Epithelial cell of esophagus (primary cell): Measurements from ENCODE around the gene SLC2A9.

Experiments used
- DNase-seq: peaks from one replicate; pipeline ENCODE4 v3.0.0; 2010; ENCODE audit warnings: low read depth
- H3K4me3 ChIP-seq: 2 replicates; pipeline ENCODE4 v1.5.1; 2011; ENCODE audit warnings: mild to moderate bottlenecking, low read length, control low read depth
- TF ChIP-seq, protein P1 (sequence below): IDR thresholded peaks from 2 replicates; pipeline ENCODE4 v1.5.1; 2011; ENCODE audit warnings: low read depth, mild to moderate bottlenecking, low read length, control low read depth, inconsistent platforms; ENCODE audit not compliant: insufficient read depth; ENCODE audit errors: missing control alignments

The SLC2A9 gene

DNA sequence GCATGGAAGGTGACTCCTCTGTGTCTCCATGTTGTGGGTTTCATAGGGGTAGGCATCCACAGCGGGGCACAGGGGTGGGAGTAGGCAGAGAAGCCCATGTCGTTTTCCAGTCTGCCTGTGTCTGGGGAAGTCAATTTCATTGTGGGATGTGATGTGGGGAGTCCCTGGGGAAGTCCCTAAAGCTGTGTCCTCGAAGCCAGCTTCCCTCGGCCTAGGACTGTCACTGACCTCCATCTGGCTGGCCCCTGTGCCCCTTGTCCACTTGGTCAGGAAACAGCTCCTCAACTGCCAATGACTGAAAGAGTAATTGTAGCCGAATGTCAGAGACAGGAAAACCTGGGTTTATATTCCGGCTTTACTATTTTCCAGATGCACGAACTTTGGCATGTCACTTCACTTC lies 130.2 kb downstream of the SLC2A9 start:
- TF ChIP-seq, protein P1, sequence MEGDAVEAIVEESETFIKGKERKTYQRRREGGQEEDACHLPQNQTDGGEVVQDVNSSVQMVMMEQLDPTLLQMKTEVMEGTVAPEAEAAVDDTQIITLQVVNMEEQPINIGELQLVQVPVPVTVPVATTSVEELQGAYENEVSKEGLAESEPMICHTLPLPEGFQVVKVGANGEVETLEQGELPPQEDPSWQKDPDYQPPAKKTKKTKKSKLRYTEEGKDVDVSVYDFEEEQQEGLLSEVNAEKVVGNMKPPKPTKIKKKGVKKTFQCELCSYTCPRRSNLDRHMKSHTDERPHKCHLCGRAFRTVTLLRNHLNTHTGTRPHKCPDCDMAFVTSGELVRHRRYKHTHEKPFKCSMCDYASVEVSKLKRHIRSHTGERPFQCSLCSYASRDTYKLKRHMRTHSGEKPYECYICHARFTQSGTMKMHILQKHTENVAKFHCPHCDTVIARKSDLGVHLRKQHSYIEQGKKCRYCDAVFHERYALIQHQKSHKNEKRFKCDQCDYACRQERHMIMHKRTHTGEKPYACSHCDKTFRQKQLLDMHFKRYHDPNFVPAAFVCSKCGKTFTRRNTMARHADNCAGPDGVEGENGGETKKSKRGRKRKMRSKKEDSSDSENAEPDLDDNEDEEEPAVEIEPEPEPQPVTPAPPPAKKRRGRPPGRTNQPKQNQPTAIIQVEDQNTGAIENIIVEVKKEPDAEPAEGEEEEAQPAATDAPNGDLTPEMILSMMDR, result no peak
- DNase-seq, result no peak
- no peak overlapping the region for H3K4me3 ChIP-seq

DNA sequence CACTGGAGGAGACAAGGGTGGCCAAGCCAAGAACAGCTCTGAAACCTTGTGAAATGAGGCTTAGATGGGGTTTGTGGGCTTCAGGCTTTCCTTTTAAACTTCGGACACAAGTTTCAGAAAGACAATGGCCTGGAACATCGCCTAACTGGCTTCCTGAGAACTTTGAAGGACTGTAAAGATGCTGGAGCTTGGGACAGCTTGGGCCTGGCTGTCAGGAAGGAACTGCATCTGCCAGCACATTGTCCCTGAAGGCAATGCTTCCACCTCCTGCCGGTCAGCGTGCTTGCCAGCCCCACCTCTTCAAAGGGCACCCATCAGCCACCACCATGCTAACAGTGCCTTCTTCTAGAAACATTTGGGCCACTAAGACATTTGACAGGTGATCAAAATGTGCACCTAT lies 132.0 kb downstream of the SLC2A9 start:
- no peak for DNase-seq
- TF ChIP-seq, protein P1, result no peak
- no peak overlapping the region for H3K4me3 ChIP-seq

DNA sequence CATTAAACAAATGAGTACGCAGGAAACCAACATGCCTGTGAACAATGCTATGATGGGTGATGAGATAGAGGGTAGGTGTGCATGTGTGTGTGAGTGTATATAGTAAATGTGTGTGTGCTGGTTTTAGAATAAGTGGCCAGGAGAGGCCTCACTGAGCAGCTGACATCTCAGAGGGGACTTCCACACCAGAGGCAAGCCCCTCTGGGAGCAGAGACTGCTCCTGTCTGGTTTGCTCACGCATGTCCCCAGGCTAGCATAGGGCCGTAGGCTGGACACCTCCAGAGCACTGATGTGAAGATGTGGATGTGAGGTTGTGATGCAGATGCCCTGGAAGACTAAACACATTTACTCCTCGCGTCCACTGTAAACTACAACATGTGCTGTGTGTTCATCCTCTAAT lies 135.3 kb downstream of the SLC2A9 start:
- TF ChIP-seq, protein P1, result no peak
- no peak for DNase-seq

DNA sequence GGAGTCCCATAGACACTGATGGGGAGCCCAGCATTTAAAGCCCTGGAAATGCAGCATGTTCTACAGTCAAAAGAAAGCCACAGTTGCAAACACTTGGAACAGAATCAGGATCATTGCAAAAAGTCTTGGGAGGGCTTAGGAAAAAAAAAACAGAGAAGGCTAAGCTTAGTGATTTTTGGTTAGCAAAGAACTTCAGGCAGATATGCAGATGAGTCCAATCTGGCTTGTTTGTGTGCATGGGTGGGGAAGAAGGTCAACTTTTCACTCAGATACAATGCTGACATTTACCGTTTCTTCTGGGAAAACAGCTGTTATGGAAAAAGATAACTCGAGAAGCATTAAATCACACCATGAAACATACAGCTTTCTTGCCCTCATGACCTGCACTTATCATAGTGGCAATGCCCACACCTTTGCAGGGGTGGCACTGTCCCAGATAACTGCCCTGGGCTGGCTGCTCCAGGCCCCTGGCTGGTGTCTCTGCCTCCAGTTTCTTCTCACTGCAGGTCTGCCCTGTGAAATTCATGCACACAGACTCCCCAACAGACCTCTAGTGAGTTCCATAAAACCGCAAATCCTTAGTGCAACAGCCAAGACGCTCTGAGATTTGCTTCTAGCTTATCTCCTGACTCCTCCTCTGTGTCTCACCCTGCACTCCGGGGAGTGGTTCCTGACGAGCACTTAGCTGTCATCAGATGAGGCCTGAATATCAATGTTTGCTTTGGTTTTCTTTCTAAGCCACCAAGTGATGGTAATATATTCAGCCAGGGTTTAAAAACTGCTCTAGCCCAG lies 140.7 kb downstream of the SLC2A9 start:
- DNase-seq, result no peak
- no peak overlapping the region for H3K4me3 ChIP-seq
- TF ChIP-seq, protein P1, result no peak

More for the DNA sequence above, 135.3 kb downstream of the SLC2A9 start:
- H3K4me3 ChIP-seq, result no peak overlapping the region

DNA sequence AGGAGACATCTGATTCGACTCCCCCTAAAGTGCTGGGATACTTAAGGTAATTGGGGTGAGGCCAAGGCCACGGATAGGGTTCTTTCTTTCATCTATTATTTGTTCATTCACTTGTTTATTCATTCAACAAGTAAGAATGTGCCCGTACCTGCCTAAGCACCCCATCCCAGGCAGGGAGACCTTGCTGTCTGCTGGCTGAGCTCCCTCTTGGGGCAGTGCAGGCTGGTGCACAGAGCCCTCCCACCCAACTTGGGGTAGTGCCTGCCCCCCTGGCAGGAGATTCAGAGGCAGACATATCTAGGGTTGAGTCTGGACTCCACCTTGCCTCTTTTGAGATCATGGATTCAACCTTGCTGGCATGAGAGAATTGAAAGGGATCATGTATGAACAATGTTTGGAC lies 144.2 kb downstream of the SLC2A9 start:
- DNase-seq, result no peak
- TF ChIP-seq, protein P1, result no peak
- H3K4me3 ChIP-seq, result no peak overlapping the region

DNA sequence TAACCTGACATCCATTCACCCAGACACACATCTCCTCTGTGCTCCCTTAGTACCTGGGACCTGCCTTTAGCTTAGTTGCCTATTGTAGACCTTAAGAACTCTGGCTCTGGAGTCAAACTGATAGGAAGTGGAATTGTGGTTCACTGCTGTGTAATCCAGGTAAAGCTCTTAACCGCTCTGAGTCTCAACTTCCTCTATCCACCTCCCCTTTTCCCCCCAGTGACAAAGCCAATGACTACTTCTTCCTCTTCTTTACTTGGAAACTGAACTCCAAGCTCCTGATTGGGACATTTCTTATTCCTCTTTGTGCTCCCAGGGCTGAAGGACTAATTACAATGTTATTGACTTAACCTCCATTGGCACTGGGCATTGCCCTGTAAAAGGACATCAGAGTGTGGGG lies 145.8 kb downstream of the SLC2A9 start:
- DNase-seq, result no peak
- TF ChIP-seq, protein P1, result no peak
- H3K4me3 ChIP-seq, result no peak overlapping the region

DNA sequence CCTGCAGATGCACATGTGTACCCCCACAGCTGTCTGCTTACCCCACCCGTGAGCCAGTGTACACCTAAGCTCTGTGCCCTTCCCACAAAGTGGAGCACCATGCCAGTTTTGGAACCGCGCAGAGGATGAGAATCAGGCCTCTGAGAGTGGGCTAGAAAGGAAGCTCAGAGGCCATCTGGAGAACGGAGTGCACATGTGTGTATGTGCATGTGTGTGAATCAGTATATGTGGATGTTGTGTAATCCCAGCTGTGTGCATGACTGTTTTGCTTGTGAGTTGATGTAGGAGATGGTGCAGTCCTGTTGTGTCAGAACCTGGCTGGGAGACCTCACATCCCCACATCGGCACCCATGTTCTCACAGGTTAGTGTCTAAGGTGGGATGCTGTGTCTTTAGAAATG lies 146.9 kb downstream of the SLC2A9 start:
- no peak for DNase-seq
- TF ChIP-seq, protein P1, result no peak
- no peak overlapping the region for H3K4me3 ChIP-seq
